A673 (cell line): ENCODE measurements around the gene WRNIP1.

ENCODE experiments used
- EZH2 ChIP-seq: fragments of 200-600 bp; sonication (generic); IDR thresholded peaks from 2 replicates; pipeline ENCODE4 v1.6.1; 2017; ENCODE audit warnings: borderline replicate concordance, low read depth, mild to moderate bottlenecking, mixed read lengths, antibody characterized with exemption, low read length; ENCODE audit not compliant: poor library complexity, severe bottlenecking
- TF ChIP-seq, protein P1 (sequence below): fragments of 300-800, 200-600 bp; sonication (generic); conservative IDR thresholded peaks from 2 replicates; pipeline ENCODE4 v1.5.1; 2017; ENCODE audit warnings: low read depth, mild to moderate bottlenecking, antibody characterized with exemption, low read length, moderate library complexity, mixed read lengths

DNA sequence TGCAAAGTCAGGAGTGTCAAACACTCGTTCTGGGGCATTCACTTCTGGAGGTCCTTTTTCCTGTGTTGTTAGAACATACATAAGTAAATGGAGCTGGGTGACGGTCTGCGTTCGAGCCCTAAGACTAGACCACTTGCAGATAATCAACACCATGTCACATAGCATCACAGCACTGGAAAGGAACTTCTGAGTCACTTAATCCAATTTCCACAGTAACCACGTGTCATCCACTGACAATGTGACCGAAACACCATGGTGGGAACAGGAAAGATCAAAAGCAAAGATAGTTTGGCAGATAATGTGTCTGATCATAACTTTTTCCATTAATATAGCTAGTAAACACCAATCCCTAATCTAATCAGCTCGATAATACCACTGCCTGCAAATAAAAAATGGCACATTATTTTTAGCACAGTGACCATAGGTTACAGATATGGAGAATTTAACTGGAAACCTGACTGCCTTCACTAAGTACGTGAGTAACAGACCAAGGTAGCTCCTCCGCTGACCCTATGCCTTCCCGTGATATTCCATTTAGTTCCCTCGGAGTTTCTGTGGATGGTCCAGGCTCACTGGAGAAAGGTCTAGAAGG, 34.8 kb downstream of the WRNIP1 start:
- TF ChIP-seq, protein P1, sequence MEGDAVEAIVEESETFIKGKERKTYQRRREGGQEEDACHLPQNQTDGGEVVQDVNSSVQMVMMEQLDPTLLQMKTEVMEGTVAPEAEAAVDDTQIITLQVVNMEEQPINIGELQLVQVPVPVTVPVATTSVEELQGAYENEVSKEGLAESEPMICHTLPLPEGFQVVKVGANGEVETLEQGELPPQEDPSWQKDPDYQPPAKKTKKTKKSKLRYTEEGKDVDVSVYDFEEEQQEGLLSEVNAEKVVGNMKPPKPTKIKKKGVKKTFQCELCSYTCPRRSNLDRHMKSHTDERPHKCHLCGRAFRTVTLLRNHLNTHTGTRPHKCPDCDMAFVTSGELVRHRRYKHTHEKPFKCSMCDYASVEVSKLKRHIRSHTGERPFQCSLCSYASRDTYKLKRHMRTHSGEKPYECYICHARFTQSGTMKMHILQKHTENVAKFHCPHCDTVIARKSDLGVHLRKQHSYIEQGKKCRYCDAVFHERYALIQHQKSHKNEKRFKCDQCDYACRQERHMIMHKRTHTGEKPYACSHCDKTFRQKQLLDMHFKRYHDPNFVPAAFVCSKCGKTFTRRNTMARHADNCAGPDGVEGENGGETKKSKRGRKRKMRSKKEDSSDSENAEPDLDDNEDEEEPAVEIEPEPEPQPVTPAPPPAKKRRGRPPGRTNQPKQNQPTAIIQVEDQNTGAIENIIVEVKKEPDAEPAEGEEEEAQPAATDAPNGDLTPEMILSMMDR: no peak
- no peak for TF ChIP-seq EZH2
